GM21515 (cell line): ENCODE data around the gene HLA-DOA.

ENCODE experiments used
- ATAC-seq: cut with Tn5 transposase; IDR thresholded peaks from one replicate; pipeline ENCODE4 v1.9.1; 2021; ENCODE audit not compliant: unreplicated experiment

The HLA-DOA gene

GRCh38 chr6:32967151-32968091 is 42.0 kb downstream of the HLA-DOA start:
- ATAC-seq, result no peak

- no peak for ATAC-seq
These were observed 44.6 kb downstream of the HLA-DOA start for GRCh38 chr6:32964776-32965175.

GRCh38 chr6:32963866-32964265 is 45.5 kb downstream of the HLA-DOA start:
- ATAC-seq, result no peak

GRCh38 chr6:32962213-32962826 is 47.1 kb downstream of the HLA-DOA start:
- ATAC-seq, result no peak

GRCh38 chr6:32960563-32960962 is 48.8 kb downstream of the HLA-DOA start:
- ATAC-seq, result no peak

GRCh38 chr6:32956176-32956575 is 53.2 kb downstream of the HLA-DOA start:
- ATAC-seq, result no peak

GRCh38 chr6:32954986-32955802 is 54.2 kb downstream of the HLA-DOA start:
- no peak for ATAC-seq

GRCh38 chr6:32954267-32954666 is 55.1 kb downstream of the HLA-DOA start:
- no peak for ATAC-seq
